Measurements from ENCODE around the gene BHLHE23.

DNA sequence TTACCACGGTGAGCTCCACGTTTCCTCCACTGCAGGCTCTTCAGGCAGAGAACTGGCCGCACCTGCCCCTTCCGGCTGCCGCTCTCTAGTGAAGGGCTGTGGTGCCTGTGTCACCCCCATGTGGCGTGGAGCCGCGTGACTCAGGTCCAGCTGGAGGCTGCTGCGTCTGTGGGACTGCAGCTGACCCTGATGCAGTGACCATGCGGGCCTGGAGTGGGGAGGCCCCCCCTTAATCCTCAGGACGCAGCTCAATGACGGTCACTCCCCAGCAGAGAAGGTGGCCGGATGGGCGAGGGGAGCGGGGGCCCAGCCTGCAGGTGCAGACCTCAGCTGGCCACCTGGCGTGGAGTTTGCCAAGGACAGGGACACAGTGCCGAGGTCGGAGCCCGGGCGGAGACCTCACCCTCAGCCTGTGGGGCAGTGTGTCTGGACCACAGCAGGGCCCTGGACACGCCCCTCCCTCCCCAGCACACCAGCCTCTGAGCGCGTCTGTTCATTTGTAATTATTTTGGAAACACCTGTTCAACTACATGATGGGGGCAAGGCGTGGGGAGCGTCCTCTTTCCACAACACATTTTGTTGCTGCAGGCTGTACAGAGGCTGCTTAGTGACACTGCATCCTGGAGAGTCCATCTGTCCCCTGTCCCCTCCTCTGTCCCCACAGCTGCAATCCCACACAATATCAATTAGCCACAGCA is 10.7 kb downstream of the BHLHE23 start:
- TF ChIP-seq RCOR1 (IDR thresholded peaks at IDR 0.05; ENCODE audit: low read length) (no peak), NRF1 (IDR thresholded peaks at IDR 0.05; ENCODE audit: low read depth, low read length) (no peak), GABPA (IDR thresholded peaks at IDR 0.05; ENCODE audit: low read depth) (no peak), MEF2A (IDR thresholded peaks at IDR 0.05; ENCODE audit: borderline replicate concordance, low read depth) (no peak)
- TF ChIP-seq, protein P1, sequence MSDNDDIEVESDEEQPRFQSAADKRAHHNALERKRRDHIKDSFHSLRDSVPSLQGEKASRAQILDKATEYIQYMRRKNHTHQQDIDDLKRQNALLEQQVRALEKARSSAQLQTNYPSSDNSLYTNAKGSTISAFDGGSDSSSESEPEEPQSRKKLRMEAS (IDR thresholded peaks at IDR 0.05; ENCODE audit: low read depth) = no peak
- TF ChIP-seq, protein P2, sequence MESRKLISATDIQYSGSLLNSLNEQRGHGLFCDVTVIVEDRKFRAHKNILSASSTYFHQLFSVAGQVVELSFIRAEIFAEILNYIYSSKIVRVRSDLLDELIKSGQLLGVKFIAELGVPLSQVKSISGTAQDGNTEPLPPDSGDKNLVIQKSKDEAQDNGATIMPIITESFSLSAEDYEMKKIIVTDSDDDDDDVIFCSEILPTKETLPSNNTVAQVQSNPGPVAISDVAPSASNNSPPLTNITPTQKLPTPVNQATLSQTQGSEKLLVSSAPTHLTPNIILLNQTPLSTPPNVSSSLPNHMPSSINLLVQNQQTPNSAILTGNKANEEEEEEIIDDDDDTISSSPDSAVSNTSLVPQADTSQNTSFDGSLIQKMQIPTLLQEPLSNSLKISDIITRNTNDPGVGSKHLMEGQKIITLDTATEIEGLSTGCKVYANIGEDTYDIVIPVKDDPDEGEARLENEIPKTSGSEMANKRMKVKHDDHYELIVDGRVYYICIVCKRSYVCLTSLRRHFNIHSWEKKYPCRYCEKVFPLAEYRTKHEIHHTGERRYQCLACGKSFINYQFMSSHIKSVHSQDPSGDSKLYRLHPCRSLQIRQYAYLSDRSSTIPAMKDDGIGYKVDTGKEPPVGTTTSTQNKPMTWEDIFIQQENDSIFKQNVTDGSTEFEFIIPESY (IDR thresholded peaks at IDR 0.05; ENCODE audit: borderline replicate concordance, low read depth) = no peak
- TF ChIP-seq, protein P3, sequence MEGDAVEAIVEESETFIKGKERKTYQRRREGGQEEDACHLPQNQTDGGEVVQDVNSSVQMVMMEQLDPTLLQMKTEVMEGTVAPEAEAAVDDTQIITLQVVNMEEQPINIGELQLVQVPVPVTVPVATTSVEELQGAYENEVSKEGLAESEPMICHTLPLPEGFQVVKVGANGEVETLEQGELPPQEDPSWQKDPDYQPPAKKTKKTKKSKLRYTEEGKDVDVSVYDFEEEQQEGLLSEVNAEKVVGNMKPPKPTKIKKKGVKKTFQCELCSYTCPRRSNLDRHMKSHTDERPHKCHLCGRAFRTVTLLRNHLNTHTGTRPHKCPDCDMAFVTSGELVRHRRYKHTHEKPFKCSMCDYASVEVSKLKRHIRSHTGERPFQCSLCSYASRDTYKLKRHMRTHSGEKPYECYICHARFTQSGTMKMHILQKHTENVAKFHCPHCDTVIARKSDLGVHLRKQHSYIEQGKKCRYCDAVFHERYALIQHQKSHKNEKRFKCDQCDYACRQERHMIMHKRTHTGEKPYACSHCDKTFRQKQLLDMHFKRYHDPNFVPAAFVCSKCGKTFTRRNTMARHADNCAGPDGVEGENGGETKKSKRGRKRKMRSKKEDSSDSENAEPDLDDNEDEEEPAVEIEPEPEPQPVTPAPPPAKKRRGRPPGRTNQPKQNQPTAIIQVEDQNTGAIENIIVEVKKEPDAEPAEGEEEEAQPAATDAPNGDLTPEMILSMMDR (IDR thresholded peaks at IDR 0.05) = no peak

Measured in SK-N-SH (cell line).